PC-9 (cell line): Measurements from ENCODE around the gene JOSD1. TPM values are rescaled to one million over a fixed set of nuclear protein-coding genes. Genes with fewer than 3 reads are reported as not detected.

Experiments used
- BruUV-seq: library from RNA; stranded (reverse); fragments of 400-500 nt; replicated peaks from 2 replicates; lab custom pipeline; 2021; lab: Mats Ljungman, UMichigan
- CTCF ChIA-PET: fragments of 300-600 bp; sonication (Branson Sonifier 250); formaldehyde crosslinking; loops from one replicate; lab custom pipeline; 2022; ENCODE audit warnings: antibody characterized with exemption; lab: Charles Lee
- POLR2A ChIA-PET: fragments of 300-600 bp; sonication (Branson Sonifier 250); formaldehyde crosslinking; loops from one replicate; lab custom pipeline; 2022; ENCODE audit warnings: antibody characterized with exemption; ENCODE audit not compliant: unreplicated experiment; lab: Charles Lee
- DNase-seq, 2 experiments: peaks; one replicate each; pipeline versions ENCODE4 v3.0.0 to v3.0.0-alpha.2; 2015 to 2022; ENCODE audit warnings: mixed read lengths in 1 of 2
- H2AFZ ChIP-seq: fragments of 200-600 bp; sonication (generic); 2 replicates; pipeline ENCODE4 v1.8.1; 2017; ENCODE audit warnings: antibody characterized with exemption
- H3F3A ChIP-seq: fragments of 200-600 bp; sonication (generic); 2 replicates; pipeline ENCODE4 v1.8.1; 2017; ENCODE audit warnings: antibody characterized with exemption, mild to moderate bottlenecking, low read depth; ENCODE audit not compliant: insufficient read depth
- H3K27ac ChIP-seq: fragments of 200-600 bp; sonication (generic); 2 replicates; pipeline ENCODE4 v1.6.1; 2016; ENCODE audit warnings: mixed run types
- H3K27me3 ChIP-seq: fragments of 200-600 bp; sonication (generic); 2 replicates; pipeline ENCODE4 v1.6.1; 2016; ENCODE audit warnings: low read depth, mixed run types; ENCODE audit not compliant: insufficient read depth
- H3K36me3 ChIP-seq: fragments of 200-600 bp; sonication (generic); 2 replicates; pipeline ENCODE4 v1.6.1; 2016; ENCODE audit warnings: low read depth, mixed run types
- H3K4me1 ChIP-seq: fragments of 200-600 bp; sonication (generic); replicated peaks from 2 replicates; pipeline ENCODE4 v1.6.1; 2016; ENCODE audit warnings: mixed run types; ENCODE audit not compliant: insufficient read depth
- H3K4me2 ChIP-seq: fragments of 200-600 bp; sonication (generic); 2 replicates; pipeline ENCODE4 v1.6.1; 2017; ENCODE audit warnings: mixed run types
- H3K4me3 ChIP-seq: fragments of 200-600 bp; sonication (generic); 2 replicates; pipeline ENCODE4 v1.6.1; 2016; ENCODE audit warnings: mixed run types
- H3K79me2 ChIP-seq: fragments of 200-600 bp; sonication (generic); 2 replicates; pipeline ENCODE4 v1.6.1; 2017; ENCODE audit warnings: low read depth, mixed run types
- H3K9me2 ChIP-seq: fragments of 200-600 bp; sonication (generic); 2 replicates; pipeline ENCODE4 v1.8.1; 2017; ENCODE audit warnings: mild to moderate bottlenecking; ENCODE audit not compliant: insufficient read depth
- H3K9me3 ChIP-seq: fragments of 200-600 bp; sonication (generic); 2 replicates; pipeline ENCODE4 v1.8.1; 2016; ENCODE audit warnings: low read depth; ENCODE audit not compliant: insufficient read depth
- H4K20me1 ChIP-seq: fragments of 200-600 bp; sonication (generic); 2 replicates; pipeline ENCODE4 v1.8.1; 2017; ENCODE audit not compliant: insufficient read depth
- CTCF ChIP-seq: fragments of 200-600 bp; sonication (generic); conservative IDR thresholded peaks from 2 replicates; pipeline ENCODE4 v1.6.1; 2017; ENCODE audit warnings: mixed run types, antibody characterized with exemption, mild to moderate bottlenecking, moderate library complexity
- EZH2 ChIP-seq: fragments of 200-600 bp; sonication (generic); IDR thresholded peaks from 2 replicates; pipeline ENCODE4 v1.8.0; 2017; ENCODE audit warnings: antibody characterized with exemption, low read depth
- intact Hi-C: fragments of 100-400 bp; cut with micrococcal nuclease; formaldehyde crosslinking; loops from one replicate; pipeline ENCODE4 v1.10.0; 2022; ENCODE audit not compliant: unreplicated experiment
- total RNA-seq: library from RNA; stranded (reverse); gene quantifications from 2 replicates; pipeline ENCODE4 v1.2.3, GENCODE V29; 2021

Gene JOSD1
- total RNA-seq, 1 experiment from 2014 or later = 102 TPM

- Histone ChIP-seq H3F3A (peaks cover 37% of the 10 kb centered on the region), H4K20me1 (peaks cover 82% of the 10 kb centered on the region), H3K27me3 (no peaks in the 10 kb centered on the region), H3K9me2 (no peaks in the 10 kb centered on the region), H3K4me2 (no peak overlapping the region), H3K27ac (no peak overlapping the region), H3K36me3 (peaks cover 40% of the 10 kb centered on the region), H2AFZ (no peak overlapping the region), H3K79me2 (peaks cover 83% of the 10 kb centered on the region), H3K4me3 (no peak overlapping the region), H3K9me3 (no peaks in the 10 kb centered on the region), H3K4me1 (peaks cover 24% of the 10 kb centered on the region)
- no peak for TF ChIP-seq EZH2
- TF ChIP-seq CTCF = no peak
- DNase-seq = no peak
- POLR2A ChIA-PET = no interaction called here
- BruUV-seq = no TSS peak
- intact Hi-C loops = no loop called here
- CTCF ChIA-PET = no interaction called here
Measured at GRCh38 chr22:38716271-38716670, 15.5 kb upstream of the JOSD1 start.

DNA sequence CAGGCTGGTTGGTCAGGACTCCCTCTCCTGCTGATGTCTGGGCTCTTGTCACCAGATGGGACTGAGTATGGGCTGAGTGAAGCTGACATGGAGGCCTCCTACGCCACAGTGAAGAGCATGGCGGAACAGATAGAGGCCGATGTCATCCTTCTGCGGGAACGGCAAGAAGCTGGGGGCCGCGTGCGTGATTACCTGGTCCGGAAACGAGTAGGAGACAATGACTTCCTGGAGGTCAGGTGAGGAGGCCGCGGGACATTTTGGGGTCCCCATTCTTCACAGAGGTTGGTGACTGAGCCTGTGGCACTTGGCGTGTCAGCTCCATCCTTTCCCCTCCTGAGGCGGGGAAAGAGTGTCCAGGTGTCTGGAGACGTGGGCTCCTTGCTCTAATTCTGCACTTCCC is 15.1 kb upstream of the JOSD1 start:
- Histone ChIP-seq H3K27ac (no peak overlapping the region), H3K9me2 (no peaks in the 10 kb centered on the region), H3K4me2 (no peak overlapping the region), H2AFZ (no peak overlapping the region), H3F3A (peaks cover 38% of the 10 kb centered on the region), H3K36me3 (peaks cover 43% of the 10 kb centered on the region), H4K20me1 (peaks cover 82% of the 10 kb centered on the region), H3K4me3 (no peak overlapping the region), H3K4me1 (peaks cover 29% of the 10 kb centered on the region), H3K79me2 (peaks cover 83% of the 10 kb centered on the region), H3K27me3 (no peaks in the 10 kb centered on the region), H3K9me3 (no peaks in the 10 kb centered on the region)
- TF ChIP-seq EZH2 = no peak
- TF ChIP-seq CTCF = no peak
- CTCF ChIA-PET = no interaction called here
- POLR2A ChIA-PET = no interaction called here
- intact Hi-C loops = no loop called here
- no TSS peak for BruUV-seq
- DNase-seq = no peak

- Histone ChIP-seq H3F3A (peaks cover 44% of the 10 kb centered on the region), H3K9me3 (no peaks in the 10 kb centered on the region), H3K36me3 (peaks cover 43% of the 10 kb centered on the region), H3K4me2 (no peak overlapping the region), H3K27ac (no peak overlapping the region), H3K27me3 (no peaks in the 10 kb centered on the region), H3K9me2 (no peaks in the 10 kb centered on the region), H3K4me3 (no peak overlapping the region), H2AFZ (no peak overlapping the region), H3K79me2 (peaks cover 83% of the 10 kb centered on the region), H3K4me1 (peaks cover 34% of the 10 kb centered on the region), H4K20me1 (peaks cover 82% of the 10 kb centered on the region)
- no TSS peak for BruUV-seq
- CTCF ChIA-PET = no interaction called here
- intact Hi-C loops = no loop called here
- DNase-seq = no peak
- POLR2A ChIA-PET = interaction anchor here (0.6 kb wide), 1 partner anchor 1593 kb away, joined by 3 read pairs; no protein-coding TSS in a partner anchor
- TF ChIP-seq CTCF = no peak
- TF ChIP-seq EZH2 = no peak
Measured at GRCh38 chr22:38715176-38715764, 14.5 kb upstream of the JOSD1 start.
